GM21529 (cell line): Measurements from ENCODE around the gene SEMG1.

ENCODE experiments used
- ATAC-seq: cut with Tn5 transposase; IDR thresholded peaks from one replicate; pipeline ENCODE4 v1.9.1; 2021; ENCODE audit not compliant: unreplicated experiment

Gene SEMG1

GRCh38 chr20:45221076-45221475, 14.2 kb downstream of the SEMG1 start, which contains the start of gene SEMG2:
Gene SEMG2 (plus strand): TSS chr20:45221373. CDS start chr20:45221390, 17 bp downstream.
- ATAC-seq: no peak

DNA sequence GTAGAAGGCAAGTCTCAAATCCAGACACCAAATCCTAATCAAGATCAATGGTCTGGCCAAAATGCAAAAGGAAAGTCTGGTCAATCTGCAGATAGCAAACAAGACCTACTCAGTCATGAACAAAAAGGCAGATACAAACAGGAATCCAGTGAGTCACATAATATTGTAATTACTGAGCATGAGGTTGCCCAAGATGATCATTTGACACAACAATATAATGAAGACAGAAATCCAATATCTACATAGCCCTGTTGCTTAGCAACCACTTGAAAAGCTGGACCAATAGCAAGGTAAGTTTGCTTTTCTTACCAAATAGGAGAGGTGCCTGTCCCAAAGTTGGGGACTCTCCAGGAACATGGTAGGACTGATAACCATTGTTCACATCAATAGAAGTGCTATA, 16.3 kb downstream of the SEMG1 start:
- no peak for ATAC-seq

DNA sequence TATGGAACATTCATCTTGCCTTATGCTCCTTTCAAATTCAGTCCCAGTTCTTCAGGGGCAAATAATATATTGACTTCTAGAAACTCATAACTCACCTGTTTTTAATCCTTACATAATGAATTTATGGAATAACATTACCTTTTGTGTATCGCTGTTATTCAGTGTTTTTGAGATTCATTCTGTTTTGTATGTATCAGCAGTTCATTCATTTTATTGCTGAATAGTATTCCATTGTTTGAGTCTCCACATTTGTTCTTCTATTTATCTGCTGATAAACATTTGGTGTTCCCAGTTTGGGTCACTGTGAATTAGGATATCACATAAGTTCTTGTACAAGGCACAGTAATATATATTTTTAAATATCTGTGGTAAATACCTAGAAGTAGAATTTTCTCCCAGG, 19.5 kb downstream of the SEMG1 start:
- ATAC-seq: no peak

DNA sequence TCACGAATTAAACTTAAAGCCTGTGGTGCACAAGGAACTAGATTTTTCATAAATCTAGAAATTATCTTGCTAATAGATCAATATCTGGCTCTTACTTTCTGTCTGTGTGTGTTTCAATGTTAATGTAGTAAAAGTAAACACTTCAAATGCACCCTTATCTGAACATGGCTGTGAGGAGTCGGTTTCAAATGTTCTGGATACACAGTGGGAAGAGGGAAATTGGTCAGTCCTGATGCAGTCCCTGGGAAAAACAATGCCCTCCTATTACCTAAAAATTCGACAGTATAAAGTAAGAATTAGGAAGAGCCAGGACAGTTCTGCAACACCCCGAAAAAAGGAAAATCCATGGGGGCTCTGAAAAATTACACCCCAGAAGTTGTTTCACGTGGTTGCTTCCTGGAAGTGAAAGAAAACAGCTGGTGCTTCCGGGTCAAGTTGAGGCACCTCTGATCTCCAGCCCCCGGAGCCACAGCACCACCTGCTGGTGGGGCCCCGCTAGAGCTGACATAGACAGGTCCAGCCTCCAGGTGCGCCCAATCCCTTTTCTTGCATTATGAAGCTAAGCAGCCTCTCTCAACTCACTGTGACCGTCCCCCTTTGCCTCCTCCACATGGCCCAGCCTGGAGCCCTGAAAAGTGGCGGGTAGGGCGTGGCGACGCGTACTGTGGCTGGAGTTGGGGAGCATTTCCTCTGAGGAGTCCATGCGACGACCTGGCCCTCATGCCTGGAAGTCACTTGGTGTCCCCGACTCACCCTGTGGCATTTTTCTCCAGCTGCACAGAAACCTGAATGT, 22.6 kb downstream of the SEMG1 start:
- no peak for ATAC-seq

- ATAC-seq: no peak
Observed at GRCh38 chr20:45230631-45231030, 23.8 kb downstream of the SEMG1 start.

- no peak for ATAC-seq
Observed at GRCh38 chr20:45235995-45236394, 29.2 kb downstream of the SEMG1 start.

GRCh38 chr20:45238139-45238538, 31.3 kb downstream of the SEMG1 start:
- no peak for ATAC-seq

GRCh38 chr20:45246109-45246508, 39.3 kb downstream of the SEMG1 start:
- no peak for ATAC-seq

DNA sequence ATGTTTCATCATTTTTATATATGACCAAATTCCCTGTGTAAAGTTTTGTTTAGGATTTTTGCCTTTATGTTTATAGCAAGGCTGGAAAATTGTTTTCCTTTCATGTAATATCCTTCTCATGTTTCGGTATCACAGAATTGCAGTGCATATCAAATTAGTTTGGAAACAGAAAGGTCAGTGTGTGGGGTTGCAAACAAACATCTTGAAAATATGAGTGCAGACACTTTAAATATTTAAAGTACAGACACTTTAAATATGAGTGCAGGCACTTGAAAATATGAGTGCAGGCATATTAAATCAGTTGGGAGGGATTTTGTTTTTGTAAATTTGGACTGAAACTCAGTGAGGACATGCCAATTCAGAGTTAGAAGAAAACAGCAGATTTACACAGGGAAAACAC, 41.0 kb downstream of the SEMG1 start:
- ATAC-seq: no peak

DNA sequence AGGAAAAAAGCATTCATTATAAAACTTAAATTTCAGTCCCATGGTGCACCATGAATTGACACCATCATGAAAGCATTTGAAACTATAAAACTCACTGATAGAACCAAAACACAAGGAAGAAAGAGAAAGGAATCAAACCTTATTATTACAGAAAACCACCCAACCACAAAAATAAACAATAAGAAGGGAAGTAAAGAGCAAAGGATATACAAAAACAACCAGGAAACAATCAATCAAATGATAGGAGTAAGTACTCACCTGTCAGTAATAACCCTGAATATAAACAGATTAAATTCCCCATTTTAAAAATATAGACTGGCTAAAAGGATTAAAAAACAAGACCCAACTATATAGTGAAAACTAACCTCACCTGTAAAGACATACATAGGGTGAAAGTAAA, 41.8 kb downstream of the SEMG1 start:
- no peak for ATAC-seq

GRCh38 chr20:45251884-45252560, 45.2 kb downstream of the SEMG1 start:
- ATAC-seq: no peak

DNA sequence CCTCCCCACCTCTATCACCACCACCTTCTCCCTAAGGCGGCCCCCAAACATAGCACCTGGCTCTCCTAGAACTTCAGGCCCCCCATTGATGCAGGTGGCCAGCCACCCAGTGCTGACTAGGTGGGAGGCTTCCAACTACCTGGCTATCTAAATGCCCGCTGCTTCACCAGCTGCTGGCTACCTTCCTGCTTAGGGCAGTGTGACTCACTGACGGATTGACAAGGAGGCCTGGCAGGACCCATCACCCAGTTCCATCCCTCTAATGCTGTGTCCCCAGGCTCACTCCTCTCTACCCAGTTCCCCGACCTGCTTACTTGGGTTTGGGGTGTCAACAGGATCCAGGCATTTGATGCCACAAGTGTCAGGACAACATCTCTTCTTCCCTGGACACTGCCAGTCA, 46.4 kb downstream of the SEMG1 start:
- no peak for ATAC-seq

DNA sequence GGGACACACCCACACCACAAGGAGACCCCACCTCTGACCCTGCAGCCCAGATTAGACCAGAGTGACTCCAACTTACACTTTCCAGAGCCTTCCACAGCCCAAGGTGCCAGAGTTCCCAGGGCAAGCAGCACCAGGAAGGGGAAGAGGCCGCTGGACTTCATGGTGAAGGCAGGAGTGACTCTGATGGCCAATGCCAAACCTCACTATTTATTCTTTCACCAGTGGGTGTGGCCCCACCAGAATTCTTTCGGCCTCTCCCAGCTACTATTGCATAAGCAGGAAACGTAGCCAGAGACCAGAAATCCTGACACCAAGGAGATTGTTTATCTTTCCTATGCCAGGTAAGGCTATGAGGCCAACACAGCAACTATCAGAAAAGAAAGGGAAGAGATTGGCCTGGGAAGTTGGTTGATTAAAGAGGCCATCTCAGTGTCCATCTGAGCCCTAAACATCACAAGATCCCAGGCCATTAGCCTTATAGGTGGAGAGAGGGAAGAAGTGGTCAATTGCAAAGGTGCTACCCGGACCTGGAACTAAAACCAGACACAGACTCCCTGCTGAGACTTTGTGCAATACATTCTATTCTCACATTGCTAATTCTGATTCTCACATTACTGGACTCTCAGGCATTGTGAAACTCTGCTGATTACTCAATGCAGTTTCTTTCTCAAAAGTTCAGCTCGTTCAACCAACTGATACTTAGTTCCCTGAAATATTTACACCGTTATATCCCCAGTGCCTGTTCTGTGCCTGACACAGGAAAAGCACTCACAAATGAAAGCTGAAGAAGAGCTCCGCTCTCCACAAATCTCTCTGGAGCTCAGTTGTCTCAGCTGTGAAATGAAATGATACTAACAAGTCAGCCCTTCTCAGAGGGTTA, 47.8 kb downstream of the SEMG1 start, which contains the start of gene SLPI:
SLPI (minus strand) TSS at position 182 of the 880 bp plus-strand sequence; CDS start at position 161, 21 bp downstream.
- ATAC-seq: no peak

DNA sequence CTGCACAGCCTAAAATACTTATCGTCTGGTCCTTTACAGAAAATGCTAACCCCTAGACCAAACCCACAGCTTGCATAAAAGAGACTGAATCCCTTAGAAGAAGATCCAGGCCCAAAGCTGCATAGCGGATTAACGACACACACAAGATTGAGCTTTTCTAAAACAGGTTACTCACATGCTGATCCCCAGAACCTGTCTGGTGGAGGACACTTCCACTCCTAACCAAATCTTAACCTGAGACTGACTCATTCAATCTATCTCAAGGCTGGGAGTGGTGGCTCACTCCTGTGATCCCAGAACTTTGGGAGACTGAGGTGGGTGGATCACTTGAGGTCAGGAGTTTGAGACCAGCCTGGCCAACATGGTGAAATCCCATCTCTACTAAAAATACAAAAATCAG, 50.3 kb downstream of the SEMG1 start:
- no peak for ATAC-seq

GRCh38 chr20:45257711-45258110, 50.9 kb downstream of the SEMG1 start:
- no peak for ATAC-seq

DNA sequence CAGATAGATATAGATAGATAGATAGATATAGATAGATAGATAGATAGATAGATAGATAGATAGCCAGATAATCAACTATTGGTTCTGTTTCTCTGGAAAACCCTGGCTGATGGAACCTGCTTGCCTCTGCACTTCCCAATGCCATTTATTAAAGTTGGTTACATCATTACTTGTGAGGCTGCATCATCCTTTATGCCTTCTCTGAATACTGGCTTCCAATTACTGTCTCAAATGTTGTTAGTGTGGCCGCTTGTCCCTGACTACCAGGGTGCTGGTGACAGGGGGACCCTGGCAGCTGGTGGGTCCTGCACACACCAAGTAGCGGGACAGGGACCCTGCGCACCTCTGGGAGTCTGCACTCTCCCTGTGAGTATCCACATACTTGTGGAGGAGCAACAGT, 51.4 kb downstream of the SEMG1 start:
- no peak for ATAC-seq

DNA sequence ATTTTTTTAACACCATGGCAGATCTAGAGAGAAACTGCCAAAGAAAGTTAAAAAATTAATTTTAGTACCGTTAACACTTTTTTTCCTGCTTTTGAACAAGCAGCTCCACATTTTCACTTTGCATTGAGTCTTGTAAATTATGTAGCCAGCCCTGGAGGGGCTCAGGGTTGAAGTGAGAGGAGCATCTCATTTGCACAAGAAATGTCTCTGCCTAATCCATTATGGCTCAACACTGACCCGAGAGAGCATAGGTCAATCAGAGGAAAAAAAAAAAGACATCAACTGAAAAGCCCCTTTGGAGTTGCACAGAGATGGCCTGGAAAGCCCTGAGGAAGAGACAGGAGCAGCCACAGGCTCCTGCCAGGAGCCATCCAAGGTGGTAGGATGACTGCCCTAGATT, 51.8 kb downstream of the SEMG1 start:
- ATAC-seq: no peak
